ENCODE results near the gene ZFHX3. TPM values are rescaled to one million over a fixed set of nuclear protein-coding genes. Genes with fewer than 3 reads are reported as not detected.

ZFHX3 gene
- total RNA-seq, 1 experiment from 2014 or later: 13.6 TPM

DNA sequence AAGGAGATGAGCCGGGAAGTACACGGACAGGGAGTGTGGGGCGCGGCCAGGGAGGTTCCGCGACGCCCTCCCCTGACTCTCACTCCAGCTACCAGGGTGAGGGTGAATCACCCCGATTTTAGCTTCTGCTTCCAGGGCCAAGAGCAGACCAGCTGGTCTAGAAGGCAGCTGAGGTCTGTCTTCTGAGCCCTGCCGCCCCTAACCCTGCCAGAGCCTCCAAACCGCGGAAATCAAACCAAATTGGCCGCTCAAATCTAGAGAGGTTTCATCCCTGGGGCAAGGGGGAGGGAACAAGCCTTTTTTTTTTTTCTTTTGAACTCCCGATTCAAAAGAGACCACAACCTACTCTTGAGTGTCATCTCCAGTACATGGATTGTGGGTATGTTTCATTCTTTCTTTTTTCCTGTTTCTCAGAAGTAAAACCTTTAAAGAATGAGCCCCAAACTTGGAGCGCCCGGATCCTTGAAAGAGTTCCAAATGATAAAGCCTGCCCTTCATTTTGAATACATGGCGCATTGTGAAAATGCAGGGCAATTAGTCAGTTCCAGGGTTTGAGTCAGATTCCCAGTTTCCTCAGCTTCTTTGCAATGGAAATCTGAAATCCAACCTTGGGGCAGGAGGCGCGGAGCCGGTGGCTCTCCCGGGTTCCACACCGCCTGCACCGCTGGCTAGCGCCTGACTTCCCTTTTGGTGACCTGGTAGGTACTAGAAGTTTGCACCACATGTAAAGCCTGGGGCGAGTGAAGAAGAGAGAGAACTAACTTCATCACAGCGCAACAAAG, 16.5 kb upstream of the ZFHX3 start:
- no peak overlapping the region for H3K4me3 Mint-ChIP-seq (ENCODE audit: low read depth, unreplicated experiment)
- peaks cover 13% of the 10 kb centered on the region for H3K36me3 Mint-ChIP-seq (ENCODE audit: insufficient read depth, unreplicated experiment)
- intact Hi-C loops (cut with micrococcal nuclease; ENCODE audit: unreplicated experiment): no loop called here
- BruUV-seq (replicated peaks): no TSS peak
- H3K9me3 Mint-ChIP-seq (ENCODE audit: low read depth, unreplicated experiment): no peaks in the 10 kb centered on the region
- H3K4me1 Mint-ChIP-seq (ENCODE audit: low read depth, unreplicated experiment): peaks cover 25% of the 10 kb centered on the region
- peaks cover 56% of the 10 kb centered on the region for H3K27me3 Mint-ChIP-seq (ENCODE audit: unreplicated experiment)
- CTCF ChIA-PET: interaction anchor here (0.6 to 0.7 kb wide), 2 partner anchors 162 to 207 kb away, joined by 4 to 12 read pairs; no protein-coding TSS in a partner anchor
- H3K27ac Mint-ChIP-seq (ENCODE audit: unreplicated experiment): no peak overlapping the region
- TF ChIP-seq, protein P1, sequence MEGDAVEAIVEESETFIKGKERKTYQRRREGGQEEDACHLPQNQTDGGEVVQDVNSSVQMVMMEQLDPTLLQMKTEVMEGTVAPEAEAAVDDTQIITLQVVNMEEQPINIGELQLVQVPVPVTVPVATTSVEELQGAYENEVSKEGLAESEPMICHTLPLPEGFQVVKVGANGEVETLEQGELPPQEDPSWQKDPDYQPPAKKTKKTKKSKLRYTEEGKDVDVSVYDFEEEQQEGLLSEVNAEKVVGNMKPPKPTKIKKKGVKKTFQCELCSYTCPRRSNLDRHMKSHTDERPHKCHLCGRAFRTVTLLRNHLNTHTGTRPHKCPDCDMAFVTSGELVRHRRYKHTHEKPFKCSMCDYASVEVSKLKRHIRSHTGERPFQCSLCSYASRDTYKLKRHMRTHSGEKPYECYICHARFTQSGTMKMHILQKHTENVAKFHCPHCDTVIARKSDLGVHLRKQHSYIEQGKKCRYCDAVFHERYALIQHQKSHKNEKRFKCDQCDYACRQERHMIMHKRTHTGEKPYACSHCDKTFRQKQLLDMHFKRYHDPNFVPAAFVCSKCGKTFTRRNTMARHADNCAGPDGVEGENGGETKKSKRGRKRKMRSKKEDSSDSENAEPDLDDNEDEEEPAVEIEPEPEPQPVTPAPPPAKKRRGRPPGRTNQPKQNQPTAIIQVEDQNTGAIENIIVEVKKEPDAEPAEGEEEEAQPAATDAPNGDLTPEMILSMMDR (IDR thresholded peaks at IDR 0.05; ENCODE audit: unreplicated experiment): no peak
- no peak for DNase-seq

DNA sequence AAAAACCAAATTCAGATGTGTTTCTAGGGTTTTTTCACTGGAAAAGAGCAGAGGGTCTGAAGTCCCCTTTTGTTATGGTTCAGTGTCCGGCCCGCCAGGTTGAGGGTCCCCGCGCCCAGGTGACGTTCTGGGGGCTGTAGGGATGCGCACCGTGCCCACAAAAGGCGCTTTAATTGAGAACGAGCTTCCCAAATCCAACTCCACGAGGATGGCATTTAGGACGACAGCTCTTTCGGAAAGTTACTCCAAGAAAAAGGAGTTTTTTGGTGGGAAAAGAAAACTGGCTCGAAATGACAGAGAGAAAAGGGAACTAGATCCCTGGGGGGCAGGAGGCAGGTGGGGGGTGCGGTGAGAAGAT, 15.9 kb upstream of the ZFHX3 start:
- Mint-ChIP-seq H3K27me3 (ENCODE audit: unreplicated experiment) (peaks cover 56% of the 10 kb centered on the region), H3K4me3 (ENCODE audit: low read depth, unreplicated experiment) (no peak overlapping the region), H3K27ac (ENCODE audit: unreplicated experiment) (no peak overlapping the region), H3K9me3 (ENCODE audit: low read depth, unreplicated experiment) (no peaks in the 10 kb centered on the region), H3K36me3 (ENCODE audit: insufficient read depth, unreplicated experiment) (peaks cover 15% of the 10 kb centered on the region), H3K4me1 (ENCODE audit: low read depth, unreplicated experiment) (peaks cover 25% of the 10 kb centered on the region)
- intact Hi-C loops (cut with micrococcal nuclease; ENCODE audit: unreplicated experiment): no loop called here
- BruUV-seq (replicated peaks): no TSS peak
- DNase-seq: no peak
- TF ChIP-seq, protein P1 (IDR thresholded peaks at IDR 0.05; ENCODE audit: unreplicated experiment): no peak
- CTCF ChIA-PET: interaction anchor here (0.6 to 0.7 kb wide), 3 partner anchors 119 to 206 kb away, joined by 4 to 12 read pairs (median 4); no protein-coding TSS in a partner anchor

DNA sequence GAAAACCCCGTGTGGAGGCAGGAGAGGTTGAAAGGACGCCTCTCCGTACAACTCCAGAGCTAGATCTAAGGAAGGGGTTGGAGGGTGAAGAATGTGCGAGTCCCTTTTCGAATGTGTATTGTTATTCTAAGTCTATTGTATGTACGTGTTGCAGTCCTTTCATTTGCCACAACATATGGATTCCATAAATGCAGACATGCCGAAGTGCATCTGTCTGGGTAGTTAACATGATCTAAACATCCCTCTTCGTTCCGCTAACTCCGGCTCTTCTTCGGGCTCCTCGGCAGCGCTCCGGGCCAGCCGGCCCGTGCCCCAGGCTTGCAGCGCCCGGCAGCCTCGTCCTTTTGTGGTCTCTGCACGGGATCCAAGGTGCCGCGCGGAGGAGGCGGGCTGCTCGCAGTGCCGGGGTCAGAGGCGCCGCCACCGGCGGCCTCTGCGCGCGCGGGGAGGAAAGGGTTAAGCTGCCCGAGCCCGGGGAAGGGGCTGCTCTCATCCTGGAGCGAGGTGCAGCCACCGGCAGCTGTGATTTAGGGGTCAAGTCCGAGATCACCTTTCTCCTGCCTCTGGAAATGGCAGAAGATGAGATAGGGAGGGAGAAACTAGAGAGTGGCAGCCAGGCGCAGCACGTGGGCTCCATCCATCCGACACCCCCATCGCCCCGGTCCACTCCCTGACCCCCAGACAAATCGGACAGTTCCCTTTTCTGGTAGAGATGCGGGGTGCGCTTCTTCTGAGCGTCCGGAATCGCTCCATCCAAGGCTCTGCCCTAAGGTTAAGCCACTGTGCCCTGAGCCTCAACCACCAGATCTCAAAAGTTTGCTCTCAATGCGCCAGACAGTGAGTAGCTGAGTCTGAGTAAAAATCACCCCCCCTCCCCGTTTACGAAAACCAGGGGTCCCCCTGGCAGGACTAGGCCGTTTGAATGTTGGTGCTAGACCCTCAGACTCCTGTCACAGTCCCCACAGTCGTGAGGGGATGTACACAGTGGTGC, 15.1 kb upstream of the ZFHX3 start:
- peaks cover 56% of the 10 kb centered on the region for H3K27me3 Mint-ChIP-seq (ENCODE audit: unreplicated experiment)

More for the DNA sequence above, 15.1 kb upstream of the ZFHX3 start:
- no peak for DNase-seq
- intact Hi-C loops (cut with micrococcal nuclease; ENCODE audit: unreplicated experiment): no loop called here
- H3K9me3 Mint-ChIP-seq (ENCODE audit: low read depth, unreplicated experiment): no peaks in the 10 kb centered on the region
- TF ChIP-seq, protein P1 (IDR thresholded peaks at IDR 0.05; ENCODE audit: unreplicated experiment): no peak
- BruUV-seq (replicated peaks): no TSS peak
- H3K36me3 Mint-ChIP-seq (ENCODE audit: insufficient read depth, unreplicated experiment): peaks cover 16% of the 10 kb centered on the region
- peaks cover 17% of the 10 kb centered on the region for H3K4me1 Mint-ChIP-seq (ENCODE audit: low read depth, unreplicated experiment)
- H3K4me3 Mint-ChIP-seq (ENCODE audit: low read depth, unreplicated experiment): no peak overlapping the region
- CTCF ChIA-PET: interaction anchor here (0.6 to 0.7 kb wide), 3 partner anchors 119 to 206 kb away, joined by 4 to 12 read pairs (median 4); no protein-coding TSS in a partner anchor
- H3K27ac Mint-ChIP-seq (ENCODE audit: unreplicated experiment): no peak overlapping the region
